ENCODE data around the gene SCAF4.
"Not testable (repeated sequence)": the region's sequence is repeated elsewhere in the genome, so short reads cannot be mapped to it uniquely, and the experiment has no call there.

SCAF4 gene

GRCh38 chr21:31737586-31738397 is 5.9 kb upstream of the SCAF4 start:
- DNase-seq, result not testable (repeated sequence)

- no peak for DNase-seq
Observed at GRCh38 chr21:31735511-31735992, 3.6 kb upstream of the SCAF4 start.

DNA sequence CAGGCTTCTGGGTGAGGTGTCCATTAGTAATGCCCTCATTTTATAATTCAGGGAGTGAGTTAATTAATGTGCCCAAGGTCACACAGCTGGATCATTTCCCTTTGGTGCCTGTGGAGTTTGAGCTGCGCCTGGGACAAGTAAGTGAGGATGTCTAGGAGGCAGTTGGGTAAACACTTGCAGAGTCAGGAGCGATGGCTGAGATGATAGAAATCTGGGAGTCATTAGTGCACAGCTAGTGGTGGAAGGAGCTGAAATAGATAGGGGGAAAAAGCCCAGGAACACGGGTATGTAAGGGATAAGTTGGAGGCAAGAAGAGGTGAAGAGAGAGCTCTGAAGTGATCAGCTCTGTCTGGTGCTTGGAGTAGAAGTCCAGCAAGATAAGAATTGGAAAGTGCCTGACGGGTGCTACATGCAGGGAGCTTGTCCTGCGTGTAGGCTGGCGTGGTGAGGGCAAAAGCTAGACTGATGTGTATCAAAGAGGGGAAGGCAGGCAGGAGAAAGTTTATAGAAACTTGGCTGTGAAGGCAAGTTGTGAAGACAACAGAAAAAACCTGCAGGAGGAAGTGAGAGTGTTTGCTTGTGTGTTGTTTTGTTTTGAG is 1.7 kb upstream of the SCAF4 start:
- no peak for DNase-seq

GRCh38 chr21:31732597-31733550 is 956 bp upstream of the SCAF4 start:
- DNase-seq, result peak in 1 of 2 experiments; percentile 53

DNA sequence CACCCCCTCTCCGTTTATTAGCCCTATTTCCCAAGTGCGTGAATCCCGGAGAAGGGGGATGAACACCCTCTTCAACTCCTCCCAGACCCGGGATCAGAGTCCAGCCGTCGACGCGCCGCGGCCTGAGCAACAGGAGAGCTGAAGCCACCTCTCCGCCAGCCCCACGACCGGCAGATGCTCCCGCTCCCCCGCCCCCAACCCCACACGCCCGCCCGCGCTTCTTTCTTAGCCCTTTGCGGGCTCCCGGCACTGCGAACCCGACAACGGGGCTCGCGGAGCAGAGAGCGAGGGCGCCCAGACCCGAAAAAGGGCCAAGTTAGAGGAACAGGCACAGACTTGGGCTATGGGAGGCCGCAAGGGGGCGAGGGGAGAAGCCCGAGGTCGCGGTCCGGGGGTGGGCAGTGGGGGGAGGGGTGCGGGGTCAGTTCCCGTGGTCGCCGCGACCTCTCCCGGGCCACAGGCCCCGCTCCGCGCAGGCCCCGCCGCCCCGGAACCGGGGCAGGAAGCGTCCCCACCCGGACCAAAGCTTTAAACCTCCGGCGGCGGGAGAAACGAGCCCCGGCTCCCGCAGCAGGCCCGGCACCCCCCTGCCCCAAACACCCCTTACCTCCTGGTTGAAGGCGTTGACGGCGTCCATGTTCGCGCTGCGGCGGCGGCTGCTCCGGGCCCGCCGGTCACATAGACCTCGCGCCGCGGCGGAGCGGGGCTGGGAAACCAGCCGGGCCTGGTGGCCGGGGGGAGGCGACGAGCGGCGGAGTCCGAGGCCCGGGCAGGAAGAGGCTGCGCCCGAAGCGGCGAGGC is 662 bp downstream of the SCAF4 start:
- peak; percentile 51 to 55 for DNase-seq

DNA sequence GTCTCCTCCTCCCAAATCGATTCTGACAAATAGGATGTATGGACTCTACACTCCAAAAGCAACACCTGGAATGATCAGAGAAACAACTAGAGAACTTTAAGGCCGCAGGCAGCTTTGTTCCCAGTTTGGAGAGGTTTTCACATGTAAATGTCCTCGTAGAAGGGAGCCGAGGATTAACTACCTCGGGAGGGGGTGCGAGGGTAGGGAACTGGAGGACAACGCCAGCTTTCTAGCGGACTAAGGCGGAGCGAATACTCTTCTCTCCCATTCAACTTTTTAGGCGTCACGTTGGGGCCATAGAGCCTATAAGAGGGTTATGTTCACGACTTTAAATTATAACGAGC is 1.2 kb downstream of the SCAF4 start:
- peak in 1 of 2 experiments; percentile 55 for DNase-seq

GRCh38 chr21:31729622-31730343 is 2.1 kb downstream of the SCAF4 start:
- DNase-seq, result no peak

- no peak for DNase-seq
Observed at GRCh38 chr21:31728952-31729351, 3.0 kb downstream of the SCAF4 start.

- no peak for DNase-seq
Observed at GRCh38 chr21:31728191-31728590, 3.7 kb downstream of the SCAF4 start.

GRCh38 chr21:31727181-31727580 is 4.7 kb downstream of the SCAF4 start:
- no peak for DNase-seq

GRCh38 chr21:31726407-31726806 is 5.5 kb downstream of the SCAF4 start:
- DNase-seq, result no peak

- DNase-seq, result no peak
Observed at GRCh38 chr21:31725202-31725839, 6.6 kb downstream of the SCAF4 start.

DNA sequence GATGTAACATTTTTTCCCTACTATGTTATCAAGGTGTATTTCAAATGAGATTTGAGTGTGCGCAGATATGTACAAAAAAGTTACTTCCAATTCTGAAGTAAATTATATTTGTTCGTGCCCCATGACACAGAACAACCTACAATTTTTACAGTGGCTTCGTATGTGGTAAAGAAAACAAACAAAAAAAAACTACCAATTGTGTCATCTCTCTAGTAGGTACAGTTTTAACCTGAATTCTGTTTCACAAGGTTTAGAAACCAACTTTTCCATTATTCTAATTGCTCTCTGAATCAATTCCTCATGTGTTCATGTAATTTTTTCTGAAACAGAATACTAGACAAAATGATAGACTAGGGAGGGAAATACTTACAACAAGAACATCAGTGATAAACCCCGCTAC is 7.4 kb downstream of the SCAF4 start:
- no peak for DNase-seq

DNA sequence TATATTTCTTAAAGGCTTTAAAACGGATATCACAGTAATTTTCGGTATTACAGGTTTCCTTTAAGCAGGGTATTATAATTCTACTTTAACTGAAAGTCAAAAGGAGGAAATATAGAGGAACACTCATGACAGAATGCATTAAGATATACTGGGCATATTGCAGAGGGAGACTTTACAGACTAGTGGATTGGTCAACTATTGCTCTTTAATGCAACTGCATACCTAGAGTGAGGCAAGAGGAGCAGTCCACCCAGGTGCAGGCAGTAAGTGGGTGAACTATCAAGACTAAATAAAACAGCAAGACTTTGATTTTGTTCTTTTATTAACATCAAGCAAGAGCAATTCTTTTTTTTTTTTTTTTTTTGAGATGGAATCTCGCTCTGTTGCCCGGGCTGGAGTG is 10.5 kb downstream of the SCAF4 start:
- no peak for DNase-seq

- DNase-seq, result no peak
Observed at GRCh38 chr21:31720739-31721138, 11.2 kb downstream of the SCAF4 start.

DNA sequence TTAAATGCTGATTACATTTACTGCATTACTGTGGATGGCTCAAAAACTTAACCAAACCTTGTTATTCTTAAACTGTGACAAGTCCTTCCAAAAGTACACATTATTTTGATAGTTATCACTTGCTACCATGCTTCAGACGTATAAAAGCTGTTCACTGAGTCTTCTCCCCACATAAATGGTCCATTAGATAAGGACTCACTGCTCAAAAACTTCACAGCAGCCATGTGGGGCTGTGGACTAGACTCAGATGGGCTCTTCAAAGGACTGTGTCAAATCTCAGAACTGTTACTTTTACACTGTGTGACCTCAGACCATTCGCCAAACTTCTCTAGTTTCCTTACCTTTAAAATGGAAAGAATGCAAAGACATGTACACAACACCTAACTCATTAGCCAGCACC is 11.6 kb downstream of the SCAF4 start:
- DNase-seq, result no peak

- no peak for DNase-seq
Observed at GRCh38 chr21:31716106-31716505, 15.8 kb downstream of the SCAF4 start.

- DNase-seq, result peak in 1 of 2 experiments; percentile 34
Observed at GRCh38 chr21:31714741-31715365, 17.1 kb downstream of the SCAF4 start.

DNA sequence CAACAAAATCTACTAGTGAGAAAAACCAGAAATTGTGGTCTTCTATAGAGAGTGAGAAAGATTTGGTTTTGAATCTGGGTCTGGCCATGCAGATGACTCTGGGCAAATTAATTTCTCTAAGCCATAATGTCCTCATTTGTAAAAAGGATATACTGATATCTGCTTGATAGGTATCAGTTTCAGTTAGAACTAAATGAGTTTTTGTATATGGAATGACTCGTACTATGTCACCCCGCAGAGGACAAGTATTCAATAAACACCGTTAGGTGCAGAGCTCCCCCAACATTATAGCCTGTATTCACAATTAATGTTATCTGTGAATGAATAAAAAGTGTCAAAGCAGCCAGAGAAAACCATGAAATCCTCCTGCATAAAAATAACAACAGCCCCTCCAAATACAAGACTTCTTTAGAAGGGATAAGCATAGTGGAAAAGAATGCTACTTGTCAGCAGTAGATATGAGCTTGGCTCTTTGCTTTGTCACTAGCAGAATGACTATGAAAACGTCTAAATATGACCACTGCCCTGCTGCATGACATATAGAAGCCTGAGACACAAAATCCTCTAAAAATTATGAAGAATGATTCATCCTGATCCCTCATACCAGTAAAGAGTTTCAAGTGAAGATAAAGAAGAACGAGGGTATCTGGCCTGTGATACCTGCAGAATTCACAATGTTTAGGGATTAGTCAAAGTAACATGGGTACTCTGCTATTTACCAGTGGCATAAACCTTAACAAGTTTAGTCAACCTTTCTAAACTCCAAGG is 17.8 kb downstream of the SCAF4 start:
- no peak for DNase-seq

GRCh38 chr21:31713115-31713514 is 18.8 kb downstream of the SCAF4 start:
- DNase-seq, result no peak

Measured in NCI-H524 (cell line).